Measurements from ENCODE around the gene MKS1. TPM values are rescaled to one million over a fixed set of nuclear protein-coding genes. Genes with fewer than 3 reads are reported as not detected.

The MKS1 gene
- total RNA-seq, 6 donors from 2014 or later = 11.7 to 44.0 (median 15.0) TPM

GRCh38 chr17:58189436-58190146, 29.5 kb downstream of the MKS1 start:
- WGBS, 2 donors = 46 to 55% methylated on average over 5 to 11 of the region's 11 CpGs
- H3K4me3 ChIP-seq = no peak overlapping the region
- no peaks in the 10 kb centered on the region for H3K9me3 ChIP-seq
- peaks cover 0 to 9% (median 3%) of the 10 kb centered on the region in 4 donors for H3K4me1 ChIP-seq
- TF ChIP-seq EP300 (IDR thresholded peaks at IDR 0.05) (no peak), POLR2AphosphoS5 (IDR thresholded peaks at IDR 0.05) (no peak)
- no peak overlapping the region for H3K27ac ChIP-seq
- no peaks in the 10 kb centered on the region for H3K27me3 ChIP-seq
- ATAC-seq (ENCODE audit: low FRiP score in 2 of 2) = peak; percentile 70 to 73
- DNase-seq = peak in 1 of 2 donors; percentile 87
- no peaks in the 10 kb centered on the region for H3K36me3 ChIP-seq

GRCh38 chr17:58187675-58188074, 31.4 kb downstream of the MKS1 start:
- DNase-seq (no peak), ATAC-seq (ENCODE audit: low FRiP score in 2 of 2) (no peak)
- WGBS, 2 donors = 46 to 57% methylated on average over 7 of the region's 7 CpGs
- Histone ChIP-seq H3K4me1 (peaks cover 0 to 9% (median 3%) of the 10 kb centered on the region in 4 donors), H3K9me3 (no peaks in the 10 kb centered on the region), H3K27me3 (no peaks in the 10 kb centered on the region), H3K36me3 (no peaks in the 10 kb centered on the region), H3K4me3 (no peak overlapping the region), H3K27ac (no peak overlapping the region)
- TF ChIP-seq, protein P1, sequence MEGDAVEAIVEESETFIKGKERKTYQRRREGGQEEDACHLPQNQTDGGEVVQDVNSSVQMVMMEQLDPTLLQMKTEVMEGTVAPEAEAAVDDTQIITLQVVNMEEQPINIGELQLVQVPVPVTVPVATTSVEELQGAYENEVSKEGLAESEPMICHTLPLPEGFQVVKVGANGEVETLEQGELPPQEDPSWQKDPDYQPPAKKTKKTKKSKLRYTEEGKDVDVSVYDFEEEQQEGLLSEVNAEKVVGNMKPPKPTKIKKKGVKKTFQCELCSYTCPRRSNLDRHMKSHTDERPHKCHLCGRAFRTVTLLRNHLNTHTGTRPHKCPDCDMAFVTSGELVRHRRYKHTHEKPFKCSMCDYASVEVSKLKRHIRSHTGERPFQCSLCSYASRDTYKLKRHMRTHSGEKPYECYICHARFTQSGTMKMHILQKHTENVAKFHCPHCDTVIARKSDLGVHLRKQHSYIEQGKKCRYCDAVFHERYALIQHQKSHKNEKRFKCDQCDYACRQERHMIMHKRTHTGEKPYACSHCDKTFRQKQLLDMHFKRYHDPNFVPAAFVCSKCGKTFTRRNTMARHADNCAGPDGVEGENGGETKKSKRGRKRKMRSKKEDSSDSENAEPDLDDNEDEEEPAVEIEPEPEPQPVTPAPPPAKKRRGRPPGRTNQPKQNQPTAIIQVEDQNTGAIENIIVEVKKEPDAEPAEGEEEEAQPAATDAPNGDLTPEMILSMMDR (IDR thresholded peaks at IDR 0.05) = no peak
- TF ChIP-seq POLR2AphosphoS5 (IDR thresholded peaks at IDR 0.05) (no peak), EP300 (IDR thresholded peaks at IDR 0.05) (no peak), POLR2A (IDR thresholded peaks at IDR 0.05) (no peak)

DNA sequence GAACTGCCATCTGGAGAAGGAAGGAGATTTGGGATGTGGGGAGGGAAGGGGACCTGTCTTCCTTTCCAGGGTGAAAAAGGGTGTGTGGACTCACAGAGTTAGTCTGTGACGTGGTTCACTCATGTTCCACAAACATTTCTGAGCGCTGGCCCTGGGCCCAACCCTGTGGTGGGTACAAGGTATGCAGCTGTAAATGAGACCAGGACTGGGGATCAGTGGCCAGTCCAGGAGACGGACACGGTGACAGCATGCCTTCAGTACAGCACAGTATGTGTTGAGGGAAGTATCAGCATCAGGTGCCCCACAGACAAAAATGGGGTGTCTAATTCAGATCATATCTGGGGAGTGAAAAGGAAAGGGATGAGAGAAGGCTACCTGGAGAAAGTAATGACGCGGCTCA, 32.0 kb downstream of the MKS1 start:
- Histone ChIP-seq H3K4me1 (peaks cover 0 to 9% (median 3%) of the 10 kb centered on the region in 4 donors), H3K27me3 (no peaks in the 10 kb centered on the region), H3K36me3 (no peaks in the 10 kb centered on the region), H3K9me3 (no peaks in the 10 kb centered on the region), H3K4me3 (no peak overlapping the region), H3K27ac (no peak overlapping the region)
- WGBS, 2 donors = 95 to 96% methylated on average over 6 of the region's 6 CpGs
- TF ChIP-seq, protein P1 (IDR thresholded peaks at IDR 0.05) = no peak
- TF ChIP-seq POLR2AphosphoS5 (IDR thresholded peaks at IDR 0.05) (no peak), EP300 (IDR thresholded peaks at IDR 0.05) (no peak), POLR2A (IDR thresholded peaks at IDR 0.05) (no peak)
- DNase-seq = no peak
- no peak for ATAC-seq (ENCODE audit: low FRiP score in 2 of 2)

- ATAC-seq (ENCODE audit: low FRiP score in 2 of 2) (no peak), DNase-seq (no peak)
- H3K27me3 ChIP-seq = no peaks in the 10 kb centered on the region
- H3K36me3 ChIP-seq = no peaks in the 10 kb centered on the region
- 83 to 89% methylated on average over 1 to 4 of the region's 4 CpGs for WGBS, 2 donors
- peaks cover 0 to 9% (median 3%) of the 10 kb centered on the region in 4 donors for H3K4me1 ChIP-seq
- no peak overlapping the region for H3K27ac ChIP-seq
- H3K4me3 ChIP-seq = no peak overlapping the region
- no peak for TF ChIP-seq POLR2AphosphoS5 (IDR thresholded peaks at IDR 0.05)
- no peak for TF ChIP-seq EP300 (IDR thresholded peaks at IDR 0.05)
- TF ChIP-seq, protein P1 (IDR thresholded peaks at IDR 0.05) = no peak
- H3K9me3 ChIP-seq = no peaks in the 10 kb centered on the region
Measured at GRCh38 chr17:58186591-58186990, 32.5 kb downstream of the MKS1 start.

GRCh38 chr17:58184986-58185761, 33.9 kb downstream of the MKS1 start:
- H3K9me3 ChIP-seq = no peaks in the 10 kb centered on the region
- peaks cover 0 to 9% (median 3%) of the 10 kb centered on the region in 4 donors for H3K4me1 ChIP-seq
- 77 to 81% methylated on average over 8 of the region's 8 CpGs for WGBS, 2 donors
- DNase-seq (no peak), ATAC-seq (ENCODE audit: low FRiP score in 2 of 2) (no peak)
- H3K27ac ChIP-seq = no peak overlapping the region
- TF ChIP-seq, protein P1 (IDR thresholded peaks at IDR 0.05) = no peak
- TF ChIP-seq EP300 (IDR thresholded peaks at IDR 0.05) (no peak), POLR2AphosphoS5 (IDR thresholded peaks at IDR 0.05) (no peak), POLR2A (IDR thresholded peaks at IDR 0.05) (no peak)
- H3K4me3 ChIP-seq = no peak overlapping the region
- no peaks in the 10 kb centered on the region for H3K27me3 ChIP-seq
- no peaks in the 10 kb centered on the region for H3K36me3 ChIP-seq

All from upper lobe of left lung (tissue), 6 donors.